ENCODE results near the gene GNAI1.

GRCh38 chr7:80183351-80183750 lies 48.7 kb downstream of the GNAI1 start:
- TF ChIP-seq CTCF (IDR thresholded peaks at IDR 0.05; ENCODE audit: low read length) (no peak), EZH2 (optimal IDR thresholded peaks at IDR 0.05; ENCODE audit: low read depth, low read length) (no peak)
